Activated CD4-positive, alpha-beta T cell treated with anti-CD3 and anti-CD28 coated beads, Interleukin-2, Interleukin-6, amounts not matched to agents 100 ng/mL and 50 ng/mL, durations not matched to agents 16 hours and 8 hours (primary cell): ENCODE results near the gene PLIN4.
"Not testable (repeated sequence)": the region's sequence is repeated elsewhere in the genome, so short reads cannot be mapped to it uniquely, and the experiment has no call there.

ENCODE experiments used
- DNase-seq: peaks from one replicate; pipeline ENCODE4 v3.0.0-alpha.2; 2020

PLIN4 gene

GRCh38 chr19:4547303-4548237, 29.3 kb upstream of the PLIN4 start:
- peak; percentile 41 for DNase-seq

GRCh38 chr19:4543842-4544647, 25.8 kb upstream of the PLIN4 start:
- no peak for DNase-seq

- DNase-seq = no peak
Measured at GRCh38 chr19:4542896-4543841, 24.9 kb upstream of the PLIN4 start.

GRCh38 chr19:4541806-4542145, 23.5 kb upstream of the PLIN4 start:
- not testable (repeated sequence) for DNase-seq

GRCh38 chr19:4541114-4541805, 23.0 kb upstream of the PLIN4 start:
- DNase-seq = no peak

- peak; percentile 25 for DNase-seq
Measured at GRCh38 chr19:4539693-4540581, 21.7 kb upstream of the PLIN4 start, which contains the start of gene LRG1. Gene LRG1, minus strand, starts transcription at chr19:4540036. Its CDS starts 23 bp downstream, at chr19:4540013.

GRCh38 chr19:4539169-4539692, 20.9 kb upstream of the PLIN4 start:
- no peak for DNase-seq

- no peak for DNase-seq
Measured at GRCh38 chr19:4538601-4538954, 20.3 kb upstream of the PLIN4 start.

- DNase-seq = no peak
Measured at GRCh38 chr19:4537953-4538600, 19.8 kb upstream of the PLIN4 start.

GRCh38 chr19:4536798-4537197, 18.5 kb upstream of the PLIN4 start:
- no peak for DNase-seq

- peak; percentile 21 for DNase-seq
Measured at GRCh38 chr19:4534836-4535658, 16.8 kb upstream of the PLIN4 start, which contains the start of gene PLIN5. Gene PLIN5, minus strand, starts transcription at chr19:4535224. Its CDS starts 1,150 bp downstream, at chr19:4534074.

- DNase-seq = no peak
Measured at GRCh38 chr19:4533835-4534424, 15.6 kb upstream of the PLIN4 start.

- no peak for DNase-seq
Measured at GRCh38 chr19:4533334-4533733, 15.0 kb upstream of the PLIN4 start.

GRCh38 chr19:4531562-4532165, 13.4 kb upstream of the PLIN4 start:
- no peak for DNase-seq

- no peak for DNase-seq
Measured at GRCh38 chr19:4529924-4530522, 11.7 kb upstream of the PLIN4 start.

- DNase-seq = no peak
Measured at GRCh38 chr19:4528843-4529242, 10.6 kb upstream of the PLIN4 start.

GRCh38 chr19:4527377-4527776, 9.1 kb upstream of the PLIN4 start:
- DNase-seq = not testable (repeated sequence)

- no peak for DNase-seq
Measured at GRCh38 chr19:4525563-4526002, 7.3 kb upstream of the PLIN4 start.
